Stimulated activated CD4-positive, alpha-beta T cell treated with anti-CD3 and anti-CD28 coated beads, TNF-alpha, amount 100 ng/mL, for 1 hour (primary cell): ENCODE data around the gene RITA1.
A peak's percentile ranks its signal among the peaks of the same experiment; 100 is the strongest.

Source experiments
- DNase-seq, 3 donors: peaks; one replicate each; pipeline ENCODE4 v3.0.0-alpha.2; 2020; ENCODE audit warnings: low read depth in 3 of 3, low spot score in 1 of 3

Gene RITA1

GRCh38 chr12:113227686-113228391 is 42.3 kb downstream of the RITA1 start:
- no peak for DNase-seq

- DNase-seq: no peak
Measured at GRCh38 chr12:113228394-113229028, 43.0 kb downstream of the RITA1 start.

- no peak for DNase-seq
Measured at GRCh38 chr12:113230315-113231234, 45.1 kb downstream of the RITA1 start.

- DNase-seq: no peak
Measured at GRCh38 chr12:113231235-113232088, 45.9 kb downstream of the RITA1 start.

- no peak for DNase-seq
Measured at GRCh38 chr12:113232089-113232839, 46.7 kb downstream of the RITA1 start.

- peak; percentile 21 to 44 (median 36) for DNase-seq
Measured at GRCh38 chr12:113232840-113233585, 47.5 kb downstream of the RITA1 start.

- DNase-seq: no peak
Measured at GRCh38 chr12:113233967-113234366, 48.4 kb downstream of the RITA1 start.

GRCh38 chr12:113234483-113234882 is 49.0 kb downstream of the RITA1 start:
- DNase-seq: no peak

GRCh38 chr12:113235976-113236375 is 50.5 kb downstream of the RITA1 start:
- DNase-seq: no peak

- DNase-seq: no peak
Measured at GRCh38 chr12:113236539-113237399, 51.2 kb downstream of the RITA1 start.

- DNase-seq: no peak
Measured at GRCh38 chr12:113237748-113238147, 52.2 kb downstream of the RITA1 start.

GRCh38 chr12:113238309-113238708 is 52.8 kb downstream of the RITA1 start:
- no peak for DNase-seq

GRCh38 chr12:113239288-113239771 is 53.8 kb downstream of the RITA1 start:
- DNase-seq: no peak

GRCh38 chr12:113239811-113240331 is 54.4 kb downstream of the RITA1 start:
- DNase-seq: no peak

- DNase-seq: no peak
Measured at GRCh38 chr12:113240395-113240794, 54.9 kb downstream of the RITA1 start.

GRCh38 chr12:113241191-113242025 is 55.9 kb downstream of the RITA1 start:
- no peak for DNase-seq
